Upper lobe of left lung (tissue), 6 donors: ENCODE data around the gene COMMD10. TPM values are rescaled to one million over a fixed set of nuclear protein-coding genes. Genes with fewer than 3 reads are reported as not detected.
"Not testable (repeated sequence)": the region's sequence is repeated elsewhere in the genome, so short reads cannot be mapped to it uniquely, and the experiment has no call there.

ENCODE experiments used
- ATAC-seq, 2 donors: fragments of 200-7000 bp; cut with Tn5 transposase; one replicate each; pipeline ENCODE4 v1.9.1; 2022; ENCODE audit warnings: mild to moderate bottlenecking in 2 of 2, moderate library complexity in 2 of 2; ENCODE audit not compliant: low FRiP score in 2 of 2
- DNase-seq, 2 donors: peaks; one replicate each; pipeline ENCODE4 v3.0.0-alpha.2; 2019 to 2020
- H3K27ac ChIP-seq, 4 donors: fragments of 200-600 bp; sonication (generic); one replicate each; pipeline ENCODE4 v1.5.1; 2016 to 2019
- H3K27me3 ChIP-seq, 4 donors: fragments of 200-600 bp; sonication (generic); one replicate each; pipeline ENCODE4 v1.5.1; 2017 to 2019
- H3K36me3 ChIP-seq, 4 donors: fragments of 200-600 bp; sonication (generic); one replicate each; pipeline ENCODE4 v1.5.1; 2016 to 2019
- H3K4me1 ChIP-seq, 4 donors: fragments of 200-600 bp; sonication (generic); one replicate each; pipeline ENCODE4 v1.5.1; 2018 to 2019
- H3K4me3 ChIP-seq, 4 donors: fragments of 200-600 bp; sonication (generic); one replicate each; pipeline ENCODE4 v1.5.1; 2017 to 2019; ENCODE audit warnings: mild to moderate bottlenecking in 2 of 4, moderate library complexity in 1 of 4
- H3K9me3 ChIP-seq, 4 donors: fragments of 200-600 bp; sonication (generic); one replicate each; pipeline ENCODE4 v1.5.1; 2018 to 2019
- EP300 ChIP-seq, 4 donors: sonication (generic); formaldehyde crosslinking; IDR thresholded peaks; one replicate each; pipeline ENCODE4 v1.5.1; 2017; ENCODE audit warnings: antibody characterized with exemption in 4 of 4, control low read depth in 2 of 4
- POLR2A ChIP-seq, 4 donors: fragments of 450-650 bp; IDR thresholded peaks; one replicate each; pipeline ENCODE4 v1.5.1; 2016 to 2017; ENCODE audit warnings: antibody characterized with exemption in 4 of 4, mild to moderate bottlenecking in 2 of 4
- POLR2AphosphoS5 ChIP-seq, 2 donors: sonication (generic); formaldehyde crosslinking; IDR thresholded peaks; one replicate each; pipeline ENCODE4 v1.5.1; 2017; ENCODE audit warnings: antibody characterized with exemption in 2 of 2
- WGBS, 2 donors: methylation state at CpG; one replicate each; pipeline ENCODE4 v1.1.5; 2017 to 2018; 5-methylcytosine and 5-hydroxymethylcytosine counted together
- total RNA-seq, 6 donors: library from RNA; depleted of rRNA in 4 of 6; stranded (reverse); fragments of >200 nt in 4 of 6; gene quantifications; one replicate each; pipeline versions ENCODE4 v1.1.0 to v1.2.1, GENCODE V29; 2016 to 2021
- TF ChIP-seq, protein P1 (sequence below), 6 experiments: fragments of 450-650 bp in 4 of 6; fragments of 200-600 bp in 2 of 6; sonication (generic) in 2 of 6; IDR thresholded peaks; one replicate each; pipeline ENCODE4 v1.5.1; 2016 to 2019; ENCODE audit warnings: antibody characterized with exemption in 6 of 6
- donor health status: DM: no; HTN: no; CAD: no; lungs with moderate emphysema.
- donor health status: DM: no; HTN: yes; CAD: no; lungs with severe emphysema.

The COMMD10 gene
- total RNA-seq, 6 donors from 2014 or later = 16.5 to 49.2 (median 25.4) TPM

DNA sequence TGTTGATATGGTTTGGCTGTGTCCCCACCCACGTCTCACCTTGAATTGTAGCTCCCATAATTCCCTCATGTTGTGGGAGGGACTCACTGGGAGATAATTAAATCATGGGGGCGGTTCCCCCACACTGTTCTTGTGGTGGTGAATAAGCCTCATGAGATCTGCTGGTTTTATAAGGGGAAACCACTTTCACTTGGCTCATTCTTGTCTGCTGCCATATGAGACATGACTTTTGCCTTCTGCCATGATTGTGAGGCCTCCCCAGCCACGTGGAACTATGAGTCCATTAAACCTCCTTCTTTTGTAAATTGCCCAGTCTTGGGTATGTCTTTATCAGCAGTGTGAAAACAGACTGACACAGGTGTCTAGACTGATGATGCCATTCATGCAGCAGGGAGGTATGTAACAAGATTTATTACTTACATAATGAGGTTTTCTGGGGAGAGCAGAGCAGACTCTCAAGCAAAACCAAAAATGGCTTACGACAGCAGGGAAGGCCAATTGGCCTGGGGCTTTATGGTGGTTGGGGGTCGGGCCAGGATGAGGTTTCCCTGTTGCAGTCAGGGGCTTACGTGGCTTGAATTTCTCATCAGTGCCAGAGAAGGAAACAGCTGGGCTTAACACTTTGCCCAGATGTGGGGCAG is 9.5 kb upstream of the COMMD10 start:
- ATAC-seq (no peak), DNase-seq (no peak)
- H3K4me1 ChIP-seq = no peaks in the 10 kb centered on the region
- H3K4me3 ChIP-seq = no peak overlapping the region
- TF ChIP-seq POLR2AphosphoS5 (IDR thresholded peaks at IDR 0.05) = no peak
- TF ChIP-seq, protein P1, sequence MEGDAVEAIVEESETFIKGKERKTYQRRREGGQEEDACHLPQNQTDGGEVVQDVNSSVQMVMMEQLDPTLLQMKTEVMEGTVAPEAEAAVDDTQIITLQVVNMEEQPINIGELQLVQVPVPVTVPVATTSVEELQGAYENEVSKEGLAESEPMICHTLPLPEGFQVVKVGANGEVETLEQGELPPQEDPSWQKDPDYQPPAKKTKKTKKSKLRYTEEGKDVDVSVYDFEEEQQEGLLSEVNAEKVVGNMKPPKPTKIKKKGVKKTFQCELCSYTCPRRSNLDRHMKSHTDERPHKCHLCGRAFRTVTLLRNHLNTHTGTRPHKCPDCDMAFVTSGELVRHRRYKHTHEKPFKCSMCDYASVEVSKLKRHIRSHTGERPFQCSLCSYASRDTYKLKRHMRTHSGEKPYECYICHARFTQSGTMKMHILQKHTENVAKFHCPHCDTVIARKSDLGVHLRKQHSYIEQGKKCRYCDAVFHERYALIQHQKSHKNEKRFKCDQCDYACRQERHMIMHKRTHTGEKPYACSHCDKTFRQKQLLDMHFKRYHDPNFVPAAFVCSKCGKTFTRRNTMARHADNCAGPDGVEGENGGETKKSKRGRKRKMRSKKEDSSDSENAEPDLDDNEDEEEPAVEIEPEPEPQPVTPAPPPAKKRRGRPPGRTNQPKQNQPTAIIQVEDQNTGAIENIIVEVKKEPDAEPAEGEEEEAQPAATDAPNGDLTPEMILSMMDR (IDR thresholded peaks at IDR 0.05) = no peak
- no peak for TF ChIP-seq EP300 (IDR thresholded peaks at IDR 0.05)
- no peak overlapping the region for H3K27ac ChIP-seq
- H3K36me3 ChIP-seq = no peaks in the 10 kb centered on the region
- no peaks in the 10 kb centered on the region for H3K27me3 ChIP-seq
- WGBS, 2 donors = 69 to 71% methylated on average over 6 of the region's 6 CpGs
- H3K9me3 ChIP-seq = no peaks in the 10 kb centered on the region

DNA sequence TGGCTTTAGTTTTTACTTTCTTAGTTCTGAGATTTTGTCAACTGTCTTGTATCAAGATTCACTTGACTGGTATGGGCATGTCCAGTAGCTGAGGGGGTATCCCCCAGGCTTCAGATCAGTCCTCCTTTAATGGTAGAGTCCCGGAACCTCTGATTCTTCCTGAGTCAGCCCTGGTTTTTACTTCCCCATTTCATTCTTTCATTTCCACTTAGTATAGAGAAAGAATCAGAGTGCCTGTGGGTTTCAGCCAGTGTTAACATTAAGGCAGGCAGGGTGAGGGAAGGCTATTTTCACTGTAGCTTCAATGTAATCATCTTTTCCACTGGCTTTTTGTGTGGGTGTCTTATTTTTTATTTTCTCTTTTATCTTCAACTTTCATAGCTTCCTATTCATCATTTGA is 8.3 kb upstream of the COMMD10 start:
- ATAC-seq = peak in 1 of 2 donors; percentile 54
- H3K36me3 ChIP-seq = no peaks in the 10 kb centered on the region
- no peaks in the 10 kb centered on the region for H3K9me3 ChIP-seq
- H3K4me1 ChIP-seq = no peaks in the 10 kb centered on the region
- H3K27ac ChIP-seq = no peak overlapping the region
- H3K4me3 ChIP-seq = no peak overlapping the region
- 56 to 80% methylated on average over 1 of the region's 1 CpG for WGBS, 2 donors
- DNase-seq = no peak
- TF ChIP-seq POLR2AphosphoS5 (IDR thresholded peaks at IDR 0.05) (no peak), POLR2A (IDR thresholded peaks at IDR 0.05) (no peak), EP300 (IDR thresholded peaks at IDR 0.05) (no peak)
- TF ChIP-seq, protein P1 (IDR thresholded peaks at IDR 0.05) = no peak
- H3K27me3 ChIP-seq = no peaks in the 10 kb centered on the region

DNA sequence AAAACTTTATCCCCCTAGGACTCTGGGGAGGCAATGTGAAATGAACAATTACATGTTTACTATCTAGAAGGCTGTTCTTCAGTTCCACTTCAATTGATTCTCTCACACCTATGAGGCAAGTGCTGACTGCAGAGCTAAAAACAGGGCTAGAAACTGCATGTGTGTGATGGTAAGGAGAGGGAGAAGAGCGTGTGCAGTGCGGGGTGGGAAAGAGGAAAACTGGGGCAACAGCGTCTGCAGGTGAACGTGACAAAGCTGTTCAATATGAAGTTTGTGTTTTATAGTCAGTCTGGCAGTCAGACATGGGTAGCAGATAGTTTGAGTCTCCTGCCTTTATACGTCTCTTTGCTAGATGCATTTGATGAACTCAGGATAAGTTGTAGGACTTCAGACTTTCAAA is 6.6 kb upstream of the COMMD10 start:
- H3K9me3 ChIP-seq = no peaks in the 10 kb centered on the region
- ATAC-seq (no peak), DNase-seq (no peak)
- H3K27me3 ChIP-seq = no peaks in the 10 kb centered on the region
- no peak for TF ChIP-seq POLR2AphosphoS5 (IDR thresholded peaks at IDR 0.05)
- no peak overlapping the region for H3K4me3 ChIP-seq
- H3K27ac ChIP-seq = no peak overlapping the region
- H3K36me3 ChIP-seq = no peaks in the 10 kb centered on the region
- no peaks in the 10 kb centered on the region for H3K4me1 ChIP-seq
- 88 to 89% methylated on average over 5 of the region's 5 CpGs for WGBS, 2 donors

DNA sequence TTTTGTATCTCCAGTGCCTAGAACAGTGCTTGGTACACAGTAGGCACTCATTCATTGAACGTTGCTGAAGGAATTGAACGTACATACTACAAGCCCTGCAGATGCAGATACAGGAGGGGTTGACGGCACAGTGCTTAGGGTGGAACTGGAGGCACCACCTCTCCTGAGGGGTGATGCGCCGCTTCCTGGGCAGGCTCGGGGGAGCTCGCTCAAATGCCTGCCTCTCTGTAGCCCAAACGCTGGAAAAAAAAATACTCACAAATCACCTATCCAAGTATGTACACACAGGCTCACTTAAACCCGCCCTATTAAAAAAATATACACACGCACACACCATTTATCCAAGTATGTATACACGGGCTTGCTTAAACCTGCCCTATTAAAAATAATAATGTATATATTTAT is 536 bp upstream of the COMMD10 start:
- Histone ChIP-seq H3K27ac (peak overlapping the region; percentile 94 to 98 (median 96)), H3K36me3 (peaks cover 0 to 12% (median 0%) of the 10 kb centered on the region in 4 donors), H3K27me3 (no peaks in the 10 kb centered on the region), H3K9me3 (no peaks in the 10 kb centered on the region), H3K4me3 (peak overlapping the region in 3 of 4 donors; percentile 85 to 97 (median 91)), H3K4me1 (peaks cover 4 to 19% (median 12%) of the 10 kb centered on the region in 4 donors)
- WGBS, 2 donors = 23% methylated on average over 8 to 11 of the region's 11 CpGs
- TF ChIP-seq, protein P1 (IDR thresholded peaks at IDR 0.05) = no peak
- ATAC-seq (peak; percentile 65 to 69), DNase-seq (peak; percentile 28 to 43)

DNA sequence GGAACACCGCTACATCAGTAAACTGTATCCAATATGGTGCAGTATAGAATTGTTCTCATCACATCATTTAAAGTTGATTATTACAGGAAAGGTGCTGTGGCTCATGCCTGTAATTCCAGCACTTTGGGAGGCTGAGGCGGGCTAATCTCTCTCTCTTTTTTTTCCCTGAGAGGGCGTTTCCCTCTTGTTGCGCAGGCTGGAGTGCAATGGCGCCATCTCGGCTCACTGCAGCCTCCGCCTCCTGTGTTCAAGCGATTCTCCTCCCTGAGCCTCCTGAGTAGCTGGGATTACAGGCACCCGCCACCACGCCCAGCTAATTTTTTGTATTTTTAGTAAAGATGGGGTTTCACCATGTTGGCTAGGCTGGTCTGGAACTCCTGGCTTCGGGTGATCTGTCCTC is 1.5 kb downstream of the COMMD10 start:
- H3K4me3 ChIP-seq = peak overlapping the region in 1 of 4 donors; percentile 85
- 96 to 97% methylated on average over 11 of the region's 11 CpGs for WGBS, 2 donors

DNA sequence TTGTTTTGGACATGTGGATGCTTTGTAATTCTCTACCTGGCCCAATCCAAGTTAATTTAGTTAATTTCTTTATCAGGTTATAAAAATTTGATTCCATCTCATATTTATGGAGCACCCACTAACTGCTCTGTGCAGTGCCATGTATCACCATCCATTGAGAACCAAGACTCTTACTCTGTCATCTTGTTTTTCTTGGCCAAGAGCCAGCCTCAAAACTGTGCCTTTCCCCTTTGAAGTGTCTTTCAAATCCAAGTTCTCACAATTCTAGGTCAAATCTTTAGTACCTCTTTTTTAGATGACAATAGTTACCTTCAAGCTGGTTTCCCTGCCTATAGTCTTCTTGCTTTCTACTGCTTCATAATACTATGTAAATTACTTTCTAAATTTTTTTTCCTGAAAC is 3.2 kb downstream of the COMMD10 start:
- TF ChIP-seq POLR2A (IDR thresholded peaks at IDR 0.05) (no peak), EP300 (IDR thresholded peaks at IDR 0.05) (no peak), POLR2AphosphoS5 (IDR thresholded peaks at IDR 0.05) (no peak)
- TF ChIP-seq, protein P1 (IDR thresholded peaks at IDR 0.05) = no peak
- H3K4me3 ChIP-seq = no peak overlapping the region
- DNase-seq (no peak), ATAC-seq (no peak)
- no peak overlapping the region for H3K27ac ChIP-seq
- peaks cover 4 to 19% (median 12%) of the 10 kb centered on the region in 4 donors for H3K4me1 ChIP-seq
- H3K9me3 ChIP-seq = no peaks in the 10 kb centered on the region
- no peaks in the 10 kb centered on the region for H3K27me3 ChIP-seq
- H3K36me3 ChIP-seq = peaks cover 4 to 40% (median 8%) of the 10 kb centered on the region in 4 donors

More for the DNA sequence above, 1.5 kb downstream of the COMMD10 start:
- Histone ChIP-seq H3K36me3 (peaks cover 0 to 22% (median 0%) of the 10 kb centered on the region in 4 donors), H3K4me1 (peaks cover 4 to 19% (median 12%) of the 10 kb centered on the region in 4 donors)
- peak in 1 of 2 donors; percentile 10 for DNase-seq
- H3K9me3 ChIP-seq, ATAC-seq, H3K27ac ChIP-seq, H3K27me3 ChIP-seq: not testable (repeated sequence)
